Measurements from ENCODE around the gene NEU1. TPM values are rescaled to one million over a fixed set of nuclear protein-coding genes. Genes with fewer than 3 reads are reported as not detected.

Gene NEU1
- polyA plus RNA-seq, 1 of the 3 experiments (the other 2 are of a cell fraction), result 43.0 TPM

- H3K79me2 ChIP-seq (ENCODE audit: insufficient read depth), result peaks cover 2% of the 10 kb centered on the region; the same call in 1 of the 2 replicates
- CTCF ChIA-PET, result interaction anchor here (0.9 to 3.1 kb wide), 2 partner anchors 10 to 46 kb away, joined by 3 to 9 read pairs; no protein-coding TSS in a partner anchor
- H3K27me3 ChIP-seq (ENCODE audit: insufficient read depth), result no peaks in the 10 kb centered on the region
- H2AFZ ChIP-seq (ENCODE audit: low read depth), result no peak overlapping the region
- no peak overlapping the region for H3K9ac ChIP-seq
- no peak overlapping the region for H3K4me3 ChIP-seq (ENCODE audit: low read depth in 2 of 2, low read length in 1 of 2)
- H3K9me2 ChIP-seq, result no peaks in the 10 kb centered on the region
- no peaks in the 10 kb centered on the region for H3K36me3 ChIP-seq (replicated peaks in 1 of 2; ENCODE audit: control insufficient read depth in 1 of 2, insufficient read depth in 2 of 2, low read length in 1 of 2)
- H3K4me1 ChIP-seq (ENCODE audit: control insufficient read depth in 1 of 2, insufficient read depth in 2 of 2, low read depth in 1 of 2, low read length in 1 of 2), result peaks cover 4 to 9% of the 10 kb centered on the region in 2 experiments; a peak in 1 of 4 replicates
- no peak overlapping the region for H3K27ac ChIP-seq (ENCODE audit: low read depth in 2 of 2, low read length in 1 of 2)
- TF ChIP-seq JUND (IDR thresholded peaks at IDR 0.05) (no peak), TCF12 (IDR thresholded peaks at IDR 0.05) (no peak), NFIC (IDR thresholded peaks at IDR 0.05; ENCODE audit: borderline replicate concordance) (no peak), FOSL2 (IDR thresholded peaks at IDR 0.05; ENCODE audit: borderline replicate concordance, low read depth) (no peak), ELF1 (IDR thresholded peaks at IDR 0.05) (no peak), EZH2phosphoT487 (IDR thresholded peaks at IDR 0.05; ENCODE audit: borderline replicate concordance, low read depth) (no peak), YY1 (IDR thresholded peaks at IDR 0.05; ENCODE audit: low read depth) (no peak), RAD21 (IDR thresholded peaks at IDR 0.05; ENCODE audit: low read length) (no peak), TEAD4 (IDR thresholded peaks at IDR 0.05; ENCODE audit: borderline replicate concordance, insufficient read depth) (no peak), GATA2 (CRISPR knock-in tag; IDR thresholded peaks at IDR 0.05) (no peak), RXRA (IDR thresholded peaks at IDR 0.05; ENCODE audit: borderline replicate concordance, low read depth) (no peak)
- TF ChIP-seq, protein P1, sequence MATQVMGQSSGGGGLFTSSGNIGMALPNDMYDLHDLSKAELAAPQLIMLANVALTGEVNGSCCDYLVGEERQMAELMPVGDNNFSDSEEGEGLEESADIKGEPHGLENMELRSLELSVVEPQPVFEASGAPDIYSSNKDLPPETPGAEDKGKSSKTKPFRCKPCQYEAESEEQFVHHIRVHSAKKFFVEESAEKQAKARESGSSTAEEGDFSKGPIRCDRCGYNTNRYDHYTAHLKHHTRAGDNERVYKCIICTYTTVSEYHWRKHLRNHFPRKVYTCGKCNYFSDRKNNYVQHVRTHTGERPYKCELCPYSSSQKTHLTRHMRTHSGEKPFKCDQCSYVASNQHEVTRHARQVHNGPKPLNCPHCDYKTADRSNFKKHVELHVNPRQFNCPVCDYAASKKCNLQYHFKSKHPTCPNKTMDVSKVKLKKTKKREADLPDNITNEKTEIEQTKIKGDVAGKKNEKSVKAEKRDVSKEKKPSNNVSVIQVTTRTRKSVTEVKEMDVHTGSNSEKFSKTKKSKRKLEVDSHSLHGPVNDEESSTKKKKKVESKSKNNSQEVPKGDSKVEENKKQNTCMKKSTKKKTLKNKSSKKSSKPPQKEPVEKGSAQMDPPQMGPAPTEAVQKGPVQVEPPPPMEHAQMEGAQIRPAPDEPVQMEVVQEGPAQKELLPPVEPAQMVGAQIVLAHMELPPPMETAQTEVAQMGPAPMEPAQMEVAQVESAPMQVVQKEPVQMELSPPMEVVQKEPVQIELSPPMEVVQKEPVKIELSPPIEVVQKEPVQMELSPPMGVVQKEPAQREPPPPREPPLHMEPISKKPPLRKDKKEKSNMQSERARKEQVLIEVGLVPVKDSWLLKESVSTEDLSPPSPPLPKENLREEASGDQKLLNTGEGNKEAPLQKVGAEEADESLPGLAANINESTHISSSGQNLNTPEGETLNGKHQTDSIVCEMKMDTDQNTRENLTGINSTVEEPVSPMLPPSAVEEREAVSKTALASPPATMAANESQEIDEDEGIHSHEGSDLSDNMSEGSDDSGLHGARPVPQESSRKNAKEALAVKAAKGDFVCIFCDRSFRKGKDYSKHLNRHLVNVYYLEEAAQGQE (IDR thresholded peaks at IDR 0.05; ENCODE audit: low read depth, low read length), result no peak
- H3F3A ChIP-seq (replicated peaks; ENCODE audit: insufficient read depth), result peaks cover 28% of the 10 kb centered on the region
- no peak for DNase-seq
- POLR2A ChIA-PET, result no interaction called here
- no peaks in the 10 kb centered on the region for H4K20me1 ChIP-seq (ENCODE audit: insufficient read depth)
- H3K4me2 ChIP-seq, result no peak overlapping the region
- no peaks in the 10 kb centered on the region for H3K9me3 ChIP-seq
- WGBS (ENCODE audit: low lambda C conversion rate), result 64% methylated on average over 4 of the region's 4 CpGs
These were observed 43.5 kb upstream of the NEU1 start for GRCh38 chr6:31906122-31906521.

DNA sequence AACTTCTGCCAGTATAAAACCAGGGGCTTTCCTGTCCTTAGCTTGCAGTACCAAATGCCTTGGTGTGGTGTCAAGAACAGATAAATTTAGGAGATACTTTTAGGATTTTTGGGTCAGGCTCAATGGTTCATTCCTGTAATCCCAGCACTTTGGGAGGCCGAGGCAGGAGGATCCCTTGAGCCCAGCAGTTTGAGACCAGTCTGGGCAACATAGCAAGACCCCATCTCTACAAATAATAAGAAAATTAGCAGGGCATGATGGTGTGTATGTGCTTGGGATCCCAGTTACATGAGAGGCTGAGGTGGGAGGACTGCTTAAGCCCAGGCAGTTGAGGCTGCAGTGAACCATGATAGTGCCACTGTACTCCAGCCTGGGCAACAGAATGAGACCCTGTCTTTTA lies 42.4 kb upstream of the NEU1 start:
- Histone ChIP-seq H3K9me2 (no peaks in the 10 kb centered on the region), H3F3A (replicated peaks; ENCODE audit: insufficient read depth) (peaks cover 17% of the 10 kb centered on the region), H3K27me3 (ENCODE audit: insufficient read depth) (no peaks in the 10 kb centered on the region), H3K4me2 (no peak overlapping the region), H3K36me3 (replicated peaks in 1 of 2; ENCODE audit: control insufficient read depth in 1 of 2, insufficient read depth in 2 of 2, low read length in 1 of 2) (no peaks in the 10 kb centered on the region), H2AFZ (ENCODE audit: low read depth) (no peak overlapping the region), H3K9me3 (no peaks in the 10 kb centered on the region), H3K4me3 (ENCODE audit: low read depth in 2 of 2, low read length in 1 of 2) (no peak overlapping the region), H3K27ac (ENCODE audit: low read depth in 2 of 2, low read length in 1 of 2) (no peak overlapping the region), H4K20me1 (ENCODE audit: insufficient read depth) (no peaks in the 10 kb centered on the region), H3K79me2 (ENCODE audit: insufficient read depth) (peaks cover 3% of the 10 kb centered on the region; the same call in 1 of the 2 replicates), H3K4me1 (ENCODE audit: control insufficient read depth in 1 of 2, insufficient read depth in 2 of 2, low read depth in 1 of 2, low read length in 1 of 2) (peaks cover under 1 to 18% of the 10 kb centered on the region in 2 experiments; a peak in 1 of 4 replicates), H3K9ac (no peak overlapping the region)
- CTCF ChIA-PET, result interaction anchor here (3.1 kb wide), 1 partner anchor 48 kb away, joined by 9 read pairs; no protein-coding TSS in a partner anchor
- TF ChIP-seq TAF1 (IDR thresholded peaks at IDR 0.05; ENCODE audit: borderline replicate concordance, low read depth, low read length) (no peak), JUND (IDR thresholded peaks at IDR 0.05) (no peak), TCF12 (IDR thresholded peaks at IDR 0.05) (no peak), MEF2A (IDR thresholded peaks at IDR 0.05; ENCODE audit: borderline replicate concordance, low read depth) (no peak), TEAD4 (IDR thresholded peaks at IDR 0.05; ENCODE audit: borderline replicate concordance, insufficient read depth) (no peak), GATA2 (CRISPR knock-in tag; IDR thresholded peaks at IDR 0.05) (no peak)
- TF ChIP-seq, protein P2, sequence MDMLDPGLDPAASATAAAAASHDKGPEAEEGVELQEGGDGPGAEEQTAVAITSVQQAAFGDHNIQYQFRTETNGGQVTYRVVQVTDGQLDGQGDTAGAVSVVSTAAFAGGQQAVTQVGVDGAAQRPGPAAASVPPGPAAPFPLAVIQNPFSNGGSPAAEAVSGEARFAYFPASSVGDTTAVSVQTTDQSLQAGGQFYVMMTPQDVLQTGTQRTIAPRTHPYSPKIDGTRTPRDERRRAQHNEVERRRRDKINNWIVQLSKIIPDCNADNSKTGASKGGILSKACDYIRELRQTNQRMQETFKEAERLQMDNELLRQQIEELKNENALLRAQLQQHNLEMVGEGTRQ (IDR thresholded peaks at IDR 0.05; ENCODE audit: borderline replicate concordance, low read depth, low read length), result no peak
- 91% methylated on average over 1 of the region's 1 CpG for whole genome bisulfite sequencing (ENCODE audit: low lambda C conversion rate)
- POLR2A ChIA-PET, result no interaction called here
- no peak for DNase-seq
